Panc1 (cell line): ENCODE results near the gene POLR2B.

Source experiments
- POLR2AphosphoS5 ChIP-seq: IDR thresholded peaks from 2 replicates; pipeline ENCODE4 v1.6.1; 2012; ENCODE audit warnings: mild to moderate bottlenecking, low read depth, low read length, moderate library complexity
- SIN3A ChIP-seq: IDR thresholded peaks from 2 replicates; pipeline ENCODE4 v1.6.1; 2012; ENCODE audit warnings: low read depth, mild to moderate bottlenecking, low read length, moderate library complexity, borderline replicate concordance; ENCODE audit not compliant: insufficient read depth
- TCF7L2 ChIP-seq: IDR thresholded peaks from 2 replicates; pipeline ENCODE4 v1.6.1; 2011; ENCODE audit warnings: mild to moderate bottlenecking, low read depth, low read length, inconsistent platforms
- TF ChIP-seq, protein P1 (sequence below): fragments of 450-650 bp; IDR thresholded peaks from 2 replicates; pipeline ENCODE4 v1.5.1; 2017; ENCODE audit warnings: mild to moderate bottlenecking
- TF ChIP-seq, protein P2 (sequence below), 2 experiments: IDR thresholded peaks; 2 replicates each; pipeline ENCODE4 v1.6.1; 2011 to 2012; ENCODE audit warnings: low read depth in 2 of 2, control low read depth in 1 of 2, low read length in 1 of 2, mild to moderate bottlenecking in 1 of 2, moderate library complexity in 1 of 2; ENCODE audit not compliant: insufficient read depth in 1 of 2

- TF ChIP-seq, protein P1, sequence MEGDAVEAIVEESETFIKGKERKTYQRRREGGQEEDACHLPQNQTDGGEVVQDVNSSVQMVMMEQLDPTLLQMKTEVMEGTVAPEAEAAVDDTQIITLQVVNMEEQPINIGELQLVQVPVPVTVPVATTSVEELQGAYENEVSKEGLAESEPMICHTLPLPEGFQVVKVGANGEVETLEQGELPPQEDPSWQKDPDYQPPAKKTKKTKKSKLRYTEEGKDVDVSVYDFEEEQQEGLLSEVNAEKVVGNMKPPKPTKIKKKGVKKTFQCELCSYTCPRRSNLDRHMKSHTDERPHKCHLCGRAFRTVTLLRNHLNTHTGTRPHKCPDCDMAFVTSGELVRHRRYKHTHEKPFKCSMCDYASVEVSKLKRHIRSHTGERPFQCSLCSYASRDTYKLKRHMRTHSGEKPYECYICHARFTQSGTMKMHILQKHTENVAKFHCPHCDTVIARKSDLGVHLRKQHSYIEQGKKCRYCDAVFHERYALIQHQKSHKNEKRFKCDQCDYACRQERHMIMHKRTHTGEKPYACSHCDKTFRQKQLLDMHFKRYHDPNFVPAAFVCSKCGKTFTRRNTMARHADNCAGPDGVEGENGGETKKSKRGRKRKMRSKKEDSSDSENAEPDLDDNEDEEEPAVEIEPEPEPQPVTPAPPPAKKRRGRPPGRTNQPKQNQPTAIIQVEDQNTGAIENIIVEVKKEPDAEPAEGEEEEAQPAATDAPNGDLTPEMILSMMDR: no peak
- TF ChIP-seq SIN3A: no peak
- no peak for TF ChIP-seq TCF7L2
- TF ChIP-seq, protein P2, sequence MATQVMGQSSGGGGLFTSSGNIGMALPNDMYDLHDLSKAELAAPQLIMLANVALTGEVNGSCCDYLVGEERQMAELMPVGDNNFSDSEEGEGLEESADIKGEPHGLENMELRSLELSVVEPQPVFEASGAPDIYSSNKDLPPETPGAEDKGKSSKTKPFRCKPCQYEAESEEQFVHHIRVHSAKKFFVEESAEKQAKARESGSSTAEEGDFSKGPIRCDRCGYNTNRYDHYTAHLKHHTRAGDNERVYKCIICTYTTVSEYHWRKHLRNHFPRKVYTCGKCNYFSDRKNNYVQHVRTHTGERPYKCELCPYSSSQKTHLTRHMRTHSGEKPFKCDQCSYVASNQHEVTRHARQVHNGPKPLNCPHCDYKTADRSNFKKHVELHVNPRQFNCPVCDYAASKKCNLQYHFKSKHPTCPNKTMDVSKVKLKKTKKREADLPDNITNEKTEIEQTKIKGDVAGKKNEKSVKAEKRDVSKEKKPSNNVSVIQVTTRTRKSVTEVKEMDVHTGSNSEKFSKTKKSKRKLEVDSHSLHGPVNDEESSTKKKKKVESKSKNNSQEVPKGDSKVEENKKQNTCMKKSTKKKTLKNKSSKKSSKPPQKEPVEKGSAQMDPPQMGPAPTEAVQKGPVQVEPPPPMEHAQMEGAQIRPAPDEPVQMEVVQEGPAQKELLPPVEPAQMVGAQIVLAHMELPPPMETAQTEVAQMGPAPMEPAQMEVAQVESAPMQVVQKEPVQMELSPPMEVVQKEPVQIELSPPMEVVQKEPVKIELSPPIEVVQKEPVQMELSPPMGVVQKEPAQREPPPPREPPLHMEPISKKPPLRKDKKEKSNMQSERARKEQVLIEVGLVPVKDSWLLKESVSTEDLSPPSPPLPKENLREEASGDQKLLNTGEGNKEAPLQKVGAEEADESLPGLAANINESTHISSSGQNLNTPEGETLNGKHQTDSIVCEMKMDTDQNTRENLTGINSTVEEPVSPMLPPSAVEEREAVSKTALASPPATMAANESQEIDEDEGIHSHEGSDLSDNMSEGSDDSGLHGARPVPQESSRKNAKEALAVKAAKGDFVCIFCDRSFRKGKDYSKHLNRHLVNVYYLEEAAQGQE (IDR thresholded peaks at IDR 0.05; ENCODE audit: insufficient read depth in 1 of 2, low read depth in 2 of 2, low read length in 1 of 2): no peak
- TF ChIP-seq POLR2AphosphoS5: no peak
Measured at GRCh38 chr4:57076646-57077045, 98.0 kb downstream of the POLR2B start.
